NB4 (cell line): Measurements from ENCODE around the gene DTNB.

Experiments used
- CTCF ChIP-seq: IDR thresholded peaks from one replicate; pipeline ENCODE4 v1.5.1; 2012; ENCODE audit warnings: low read depth, low read length
- MYC ChIP-seq: IDR thresholded peaks from 2 replicates; pipeline ENCODE4 v1.6.1; 2011; ENCODE audit warnings: low read depth, low read length
- POLR2A ChIP-seq: IDR thresholded peaks from 2 replicates; pipeline ENCODE4 v1.6.1; 2011; ENCODE audit warnings: mild to moderate bottlenecking; ENCODE audit not compliant: insufficient read length; ENCODE audit errors: extremely low read depth
- TF ChIP-seq, protein P1 (sequence below): IDR thresholded peaks from 2 replicates; pipeline ENCODE4 v1.6.1; 2011; ENCODE audit warnings: low read depth, low read length

GRCh38 chr2:25709349-25709748 is 36.0 kb upstream of the DTNB start:
- TF ChIP-seq CTCF (no peak), POLR2A (no peak), MYC (no peak)
- TF ChIP-seq, protein P1, sequence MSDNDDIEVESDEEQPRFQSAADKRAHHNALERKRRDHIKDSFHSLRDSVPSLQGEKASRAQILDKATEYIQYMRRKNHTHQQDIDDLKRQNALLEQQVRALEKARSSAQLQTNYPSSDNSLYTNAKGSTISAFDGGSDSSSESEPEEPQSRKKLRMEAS = no peak
